Activated CD8-positive, alpha-beta T cell treated with anti-CD3 and anti-CD28 coated beads for 36 hours (primary cell): ENCODE measurements around the gene TMEM125. TPM values are rescaled to one million over a fixed set of nuclear protein-coding genes. Genes with fewer than 3 reads are reported as not detected.

ENCODE experiments used
- ATAC-seq: fragments of 200-7000 bp; cut with Tn5 transposase; one replicate; pipeline ENCODE4 v1.10.0; 2021; ENCODE audit warnings: mild to moderate bottlenecking, moderate library complexity
- CTCF ChIA-PET: fragments of 350-600 bp; sonication (Branson Sonifier 250); formaldehyde crosslinking; loops from one replicate; lab custom pipeline; 2021; ENCODE audit warnings: antibody characterized with exemption; lab: Charles Lee
- POLR2A ChIA-PET: fragments of 350-600 bp; sonication (Branson Sonifier 250); formaldehyde crosslinking; loops from one replicate; lab custom pipeline; 2021; ENCODE audit warnings: antibody characterized with exemption; lab: Charles Lee
- DNase-seq: peaks from one replicate; pipeline ENCODE4 v3.0.0-alpha.2; 2020
- H3K27ac Mint-ChIP-seq: one replicate; pipeline ENCODE4 v1.8.0; 2021; ENCODE audit warnings: mild to moderate bottlenecking, mixed read lengths
- H3K27me3 Mint-ChIP-seq: one replicate; pipeline ENCODE4 v1.8.0; 2021; ENCODE audit warnings: mixed read lengths
- H3K36me3 Mint-ChIP-seq: one replicate; pipeline ENCODE4 v1.8.0; 2021; ENCODE audit warnings: low read depth, mixed read lengths
- H3K4me1 Mint-ChIP-seq: one replicate; pipeline ENCODE4 v1.8.0; 2021; ENCODE audit warnings: low read depth, mixed read lengths
- H3K4me3 Mint-ChIP-seq: one replicate; pipeline ENCODE4 v1.8.0; 2021; ENCODE audit warnings: mild to moderate bottlenecking, moderate library complexity, mixed read lengths
- H3K9me3 Mint-ChIP-seq: one replicate; pipeline ENCODE4 v1.8.0; 2021; ENCODE audit warnings: mixed read lengths
- intact Hi-C: fragments of 100-400 bp; cut with micrococcal nuclease; formaldehyde crosslinking; loops from one replicate; pipeline ENCODE4 v1.10.0; 2022
- total RNA-seq, 2 experiments: library from RNA; stranded (reverse); gene quantifications; one replicate each; pipeline ENCODE4 v1.2.3, GENCODE V29; 2021
- TF ChIP-seq, protein P1 (sequence below): fragments of 200-600 bp; IDR thresholded peaks from one replicate; pipeline ENCODE4 v1.8.0; 2022; ENCODE audit warnings: antibody characterized with exemption, mild to moderate bottlenecking

The TMEM125 gene
- total RNA-seq, 2 experiments from 2014 or later, result 0.81 TPM; not detected in 1

DNA sequence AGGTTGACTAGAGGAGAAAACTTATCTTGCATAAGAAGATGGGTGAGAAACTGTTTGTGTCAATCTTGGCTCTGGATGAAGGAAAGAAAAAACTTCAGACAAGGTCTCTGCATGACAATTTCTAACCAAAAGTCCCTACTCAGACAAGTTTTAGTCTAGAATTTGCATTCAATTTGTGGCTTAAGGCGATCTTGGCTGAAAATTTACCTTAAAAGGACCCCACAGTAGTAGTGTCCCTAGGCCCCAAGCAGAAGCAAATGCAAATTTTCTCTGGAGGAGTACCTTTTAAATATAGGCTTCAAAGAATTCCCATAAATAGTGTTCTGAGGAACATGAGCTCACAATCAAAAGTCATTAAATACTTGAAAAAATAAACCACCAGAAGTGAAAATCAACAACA, 17.6 kb upstream of the TMEM125 start:
- Mint-ChIP-seq H3K27me3 (peaks cover 8% of the 10 kb centered on the region), H3K4me1 (no peaks in the 10 kb centered on the region), H3K36me3 (no peaks in the 10 kb centered on the region), H3K27ac (no peak overlapping the region), H3K4me3 (no peak overlapping the region), H3K9me3 (no peaks in the 10 kb centered on the region)
- TF ChIP-seq, protein P1, sequence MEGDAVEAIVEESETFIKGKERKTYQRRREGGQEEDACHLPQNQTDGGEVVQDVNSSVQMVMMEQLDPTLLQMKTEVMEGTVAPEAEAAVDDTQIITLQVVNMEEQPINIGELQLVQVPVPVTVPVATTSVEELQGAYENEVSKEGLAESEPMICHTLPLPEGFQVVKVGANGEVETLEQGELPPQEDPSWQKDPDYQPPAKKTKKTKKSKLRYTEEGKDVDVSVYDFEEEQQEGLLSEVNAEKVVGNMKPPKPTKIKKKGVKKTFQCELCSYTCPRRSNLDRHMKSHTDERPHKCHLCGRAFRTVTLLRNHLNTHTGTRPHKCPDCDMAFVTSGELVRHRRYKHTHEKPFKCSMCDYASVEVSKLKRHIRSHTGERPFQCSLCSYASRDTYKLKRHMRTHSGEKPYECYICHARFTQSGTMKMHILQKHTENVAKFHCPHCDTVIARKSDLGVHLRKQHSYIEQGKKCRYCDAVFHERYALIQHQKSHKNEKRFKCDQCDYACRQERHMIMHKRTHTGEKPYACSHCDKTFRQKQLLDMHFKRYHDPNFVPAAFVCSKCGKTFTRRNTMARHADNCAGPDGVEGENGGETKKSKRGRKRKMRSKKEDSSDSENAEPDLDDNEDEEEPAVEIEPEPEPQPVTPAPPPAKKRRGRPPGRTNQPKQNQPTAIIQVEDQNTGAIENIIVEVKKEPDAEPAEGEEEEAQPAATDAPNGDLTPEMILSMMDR, result no peak
- DNase-seq (no peak), ATAC-seq (no peak)
- CTCF ChIA-PET, result no interaction called here
- intact Hi-C loops, result no loop called here
- POLR2A ChIA-PET, result no interaction called here

GRCh38 chr1:43253173-43253572, 16.6 kb upstream of the TMEM125 start:
- peaks cover 8% of the 10 kb centered on the region for H3K27me3 Mint-ChIP-seq
- no peaks in the 10 kb centered on the region for H3K9me3 Mint-ChIP-seq
- intact Hi-C loops, result no loop called here
- ATAC-seq (no peak), DNase-seq (no peak)
- H3K4me1 Mint-ChIP-seq, result no peaks in the 10 kb centered on the region
- H3K36me3 Mint-ChIP-seq, result no peaks in the 10 kb centered on the region
- H3K4me3 Mint-ChIP-seq, result no peak overlapping the region
- TF ChIP-seq, protein P1, result no peak
- ChIA-PET POLR2A (interaction anchor here (0.7 kb wide), 1 partner anchor 54 kb away, joined by 3 read pairs; no protein-coding TSS in a partner anchor), CTCF (no interaction called here)
- no peak overlapping the region for H3K27ac Mint-ChIP-seq

GRCh38 chr1:43253876-43254275, 15.9 kb upstream of the TMEM125 start:
- POLR2A ChIA-PET, result interaction anchor here (0.7 kb wide), 1 partner anchor 53 kb away, joined by 3 read pairs; no protein-coding TSS in a partner anchor
- no peak overlapping the region for H3K27ac Mint-ChIP-seq
- CTCF ChIA-PET, result no interaction called here
- DNase-seq, result no peak
- H3K4me3 Mint-ChIP-seq, result no peak overlapping the region
- no peaks in the 10 kb centered on the region for H3K36me3 Mint-ChIP-seq
- H3K9me3 Mint-ChIP-seq, result no peaks in the 10 kb centered on the region
- H3K4me1 Mint-ChIP-seq, result no peaks in the 10 kb centered on the region
- intact Hi-C loops, result no loop called here
- peaks cover 8% of the 10 kb centered on the region for H3K27me3 Mint-ChIP-seq
- TF ChIP-seq, protein P1, result no peak
- ATAC-seq, result no peak

DNA sequence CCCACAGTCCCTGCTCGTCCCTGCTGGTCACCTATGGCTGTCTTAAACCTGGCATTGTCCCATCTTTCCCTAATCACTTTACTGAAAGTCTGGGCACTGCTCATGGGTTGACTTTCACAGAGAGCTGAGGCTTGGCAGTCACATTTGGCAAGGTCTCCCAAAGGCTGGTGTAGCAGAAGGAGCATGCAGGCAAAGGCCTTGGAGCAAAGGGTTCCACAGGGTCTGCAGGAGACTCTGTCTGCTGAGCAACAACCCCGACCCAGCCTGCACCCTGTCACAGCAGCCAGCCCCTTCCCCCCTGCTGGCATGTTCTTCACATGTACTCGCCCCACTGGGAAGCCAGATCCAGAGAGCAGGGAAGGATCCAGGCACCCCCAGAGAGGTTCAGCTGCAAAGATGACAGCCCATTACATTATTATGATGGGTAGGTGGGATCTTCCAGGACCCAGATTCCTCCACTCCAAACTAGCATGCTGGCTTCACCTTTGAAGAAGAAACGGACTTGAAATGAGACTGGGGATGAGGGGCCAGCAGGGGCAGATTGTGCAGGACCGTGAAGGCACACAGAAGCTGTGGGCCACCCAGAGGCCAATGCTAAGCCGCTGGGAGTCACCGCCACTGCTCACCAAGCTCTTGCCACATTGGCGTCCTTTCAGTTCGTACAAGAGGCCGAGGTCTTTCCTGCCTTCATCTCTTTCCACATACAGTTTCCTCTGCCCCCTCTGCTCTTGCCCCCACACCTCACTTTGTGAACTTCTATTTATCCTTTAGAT, 14.2 kb upstream of the TMEM125 start:
- H3K4me1 Mint-ChIP-seq, result no peaks in the 10 kb centered on the region
- no peaks in the 10 kb centered on the region for H3K36me3 Mint-ChIP-seq
- H3K27me3 Mint-ChIP-seq, result peaks cover 8% of the 10 kb centered on the region
- H3K27ac Mint-ChIP-seq, result no peak overlapping the region
- ChIA-PET CTCF (no interaction called here), POLR2A (no interaction called here)
- ATAC-seq (no peak), DNase-seq (no peak)
- H3K4me3 Mint-ChIP-seq, result no peak overlapping the region
- H3K9me3 Mint-ChIP-seq, result no peaks in the 10 kb centered on the region
- intact Hi-C loops, result no loop called here
- TF ChIP-seq, protein P1, result no peak
